Skin of body (tissue), 3 donors: ENCODE data around the gene NHSL1. TPM values are rescaled to one million over a fixed set of nuclear protein-coding genes. Genes with fewer than 3 reads are reported as not detected.

Experiments
- DNase-seq: peaks from one replicate; lab custom pipeline; 2025; lab: John Stamatoyannopoulos, UW
- small RNA-seq: library from RNA; depleted of rRNA; stranded (forward); fragments of <200 nt; gene quantifications from one replicate; pipeline ENCODE3, GENCODE V24; 2014; ENCODE audit warnings: low replicate concordance
- total RNA-seq: library from RNA; depleted of rRNA; stranded (reverse); fragments of >200 nt; gene quantifications from one replicate; pipeline ENCODE4 v1.2.3, GENCODE V29; 2014

The NHSL1 gene
- total RNA-seq, 1 donor from 2014 or later, result 21.6 TPM

GRCh38 chr6:138374815-138375214, 124.5 kb downstream of the NHSL1 start:
- DNase-seq, result no peak

- DNase-seq, result no peak
Observed at GRCh38 chr6:138374230-138374629, 125.1 kb downstream of the NHSL1 start.

- no peak for DNase-seq
Observed at GRCh38 chr6:138372711-138373463, 126.4 kb downstream of the NHSL1 start.

Small RNA genes lying within 50 kb of the gene (small RNA-seq; reads per million reads assigned to genes)
- gene AL031003.1 (not detected), gene AL391669.1 (not detected), gene MIR3145 (0.24 reads per million, percentile 10 among the genes with 10 or more reads in this experiment)

Other genes with a start within 250 kb of the NHSL1 start
- gene SMIM28, start 121.6 kb downstream of the NHSL1 start, total RNA-seq, result not detected
- 12.1 TPM for gene HEBP2, start 95.3 kb downstream of the NHSL1 start, total RNA-seq